Heart left ventricle (tissue), 16 donors: ENCODE results near the gene REM1. TPM values are rescaled to one million over a fixed set of nuclear protein-coding genes. Genes with fewer than 3 reads are reported as not detected.

ENCODE experiments used
- ATAC-seq, 4 donors: fragments of 200-7000 bp; cut with Tn5 transposase; one replicate each; pipeline ENCODE4 v1.9.1; 2020 to 2022; ENCODE audit warnings: moderate library complexity in 4 of 4, mild to moderate bottlenecking in 3 of 4, moderate number of reproducible peaks in 1 of 4
- DNase-seq, 5 donors: peaks; one replicate each; pipeline ENCODE4 v3.0.0-alpha.2; 2020
- H3K27ac ChIP-seq, 12 donors: fragments of 200-600 bp; sonication (generic) in 4 of 12; one replicate each; pipeline versions ENCODE4 v1.5.0 to v1.8.0; 2016 to 2022; ENCODE audit warnings: mild to moderate bottlenecking in 2 of 12
- H3K27me3 ChIP-seq, 9 donors: fragments of 200-600 bp; sonication (generic) in 2 of 9; one replicate each; pipeline versions ENCODE4 v1.5.1 to v1.8.0; 2016 to 2022; ENCODE audit warnings: mild to moderate bottlenecking in 3 of 9
- H3K36me3 ChIP-seq, 9 donors: fragments of 200-600 bp; sonication (generic) in 2 of 9; one replicate each; pipeline versions ENCODE4 v1.5.0 to v1.8.0; 2018 to 2022; ENCODE audit warnings: mild to moderate bottlenecking in 2 of 9
- H3K4me1 ChIP-seq, 12 donors: fragments of 200-600 bp; sonication (generic) in 4 of 12; one replicate each; pipeline versions ENCODE4 v1.5.0 to v1.8.0; 2016 to 2022; ENCODE audit warnings: mild to moderate bottlenecking in 3 of 12
- H3K4me3 ChIP-seq, 12 donors: fragments of 200-600 bp; sonication (generic) in 4 of 12; one replicate each; pipeline versions ENCODE4 v1.5.0 to v1.8.0; 2017 to 2022; ENCODE audit warnings: mild to moderate bottlenecking in 9 of 12, moderate library complexity in 4 of 12
- H3K9me3 ChIP-seq, 12 donors: fragments of 200-600 bp; sonication (generic) in 4 of 12; one replicate each; pipeline versions ENCODE4 v1.5.0 to v1.8.0; 2016 to 2022; ENCODE audit warnings: mild to moderate bottlenecking in 1 of 12
- CTCF ChIP-seq, 12 donors: fragments of 200-600 bp; sonication (generic) in 4 of 12; IDR thresholded peaks; one replicate each; pipeline versions ENCODE4 v1.5.0 to v1.8.0; 2018 to 2022; ENCODE audit warnings: antibody characterized with exemption in 12 of 12, mild to moderate bottlenecking in 5 of 12
- POLR2A ChIP-seq, 2 donors: fragments of 450-650 bp; IDR thresholded peaks; one replicate each; pipeline ENCODE4 v1.6.1; 2017; ENCODE audit warnings: antibody characterized with exemption in 2 of 2, mild to moderate bottlenecking in 2 of 2, moderate library complexity in 2 of 2
- WGBS, 4 donors: extraction: QIAGEN DNeasy Blood & Tissue Kit in 2 of 4; methylation state at CpG; one replicate each; pipeline versions ENCODE4 v1.1.5 to v1.1.7; 2013 to 2018; 5-methylcytosine and 5-hydroxymethylcytosine counted together
- intact Hi-C, 10 donors: fragments of 100-400 bp; cut with DNase I; formaldehyde crosslinking; loops; one replicate each; pipeline versions ENCODE4 v1.11.1 to v1.14.2; 2022
- polyA plus RNA-seq, 2 donors: library from polyadenylated mRNA; stranded (reverse); fragments of 200-250 nt; gene quantifications; one replicate each; pipeline ENCODE4 v1.2.3, GENCODE V29; 2013
- total RNA-seq, 9 donors: library from RNA; depleted of rRNA in 2 of 9; stranded (reverse); fragments of >200 nt in 2 of 9; fragmentation: NEBNext Ultra II Directional in 3 of 9; extraction: Animal tissue kit (Norgen Biotek cat#: 25700) in 3 of 9; gene quantifications; one replicate each; pipeline versions ENCODE4 v1.1.0 to v1.2.4, GENCODE V29; 2016 to 2023
- donor health status: ischemic (EF 13 %, LVEDD 7.1; RV severe dilation, severe dysfunction).
- donor health status: healthy with polysubstance abuse.
- donor health status: DM: no; HTN: yes; CAD: no.
- donor health status: DM: no; HTN: no; CAD: no.
- donor health status: ischemic (EF 25% LVEDD 6.9; RV normal size, moderate dysfunction).
- donor health status: ischemic (EF 25% LVEDD 5.7; RV mildly dilated, moderate dysfunction).
- donor health status: healthy.
- donor health status: DM: yes; HTN: yes; CAD: no.
- donor health status: ischemic (EF 35%, LVEDD 5.7; RV mildly dilated, moderate dysfunction).
- donor health status: nonischemic (EF 11% LVEDD 7.7; RV severe dilation, severe dysfunction).
- donor health status: DM: yes; HTN: yes; CAD: no.
- donor health status: PGD.
- donor health status: ischemic (EF 29% LVEDD 5.4; RV normal size, mild dysfunction).
- donor health status: nonischemic (EF 23%, LVEDD 6.1; RV moderate dilation, normal function).

Gene REM1
- total and polyA plus RNA-seq, 11 donors: 0.44 to 5.3 (median 1.6) TPM

GRCh38 chr20:31494131-31494530 lies 19.0 kb downstream of the REM1 start:
- WGBS, 4 donors: 48 to 73% (median 49%) methylated on average over 2 of the region's 2 CpGs
- H3K4me1 ChIP-seq: peaks cover 0 to 31% (median 19%) of the 10 kb centered on the region in 12 donors
- H3K36me3 ChIP-seq: no peaks in the 10 kb centered on the region
- DNase-seq (no peak), ATAC-seq (no peak)
- H3K27me3 ChIP-seq: peaks cover 0 to 5% (median 0%) of the 10 kb centered on the region in 9 donors
- H3K4me3 ChIP-seq: no peak overlapping the region
- no peaks in the 10 kb centered on the region for H3K9me3 ChIP-seq
- TF ChIP-seq POLR2A (IDR thresholded peaks at IDR 0.05): no peak
- TF ChIP-seq CTCF (IDR thresholded peaks at IDR 0.05): peak in 5 of 12 donors; percentile 15 to 34 (median 27)
- no peak overlapping the region for H3K27ac ChIP-seq
- intact Hi-C loops: no loop called here

GRCh38 chr20:31496761-31497295 lies 21.7 kb downstream of the REM1 start:
- no peaks in the 10 kb centered on the region for H3K9me3 ChIP-seq
- DNase-seq (peak; percentile 79 to 90 (median 84)), ATAC-seq (peak; percentile 81 to 94 (median 90))
- peaks cover 0 to 31% (median 19%) of the 10 kb centered on the region in 12 donors for H3K4me1 ChIP-seq
- intact Hi-C loops: loop anchor here in 1 of 10 donors (2.0 kb wide), 1 partner anchor 22 kb away; the partner anchor contains the start of genes DEFB124 and REM1
- 18 to 29% (median 26%) methylated on average over 14 to 15 of the region's 15 CpGs for WGBS, 4 donors
- TF ChIP-seq POLR2A (IDR thresholded peaks at IDR 0.05): no peak
- peak in 1 of 12 donors; percentile 13 for TF ChIP-seq CTCF (IDR thresholded peaks at IDR 0.05)
- H3K27me3 ChIP-seq: peaks cover 0 to 5% (median 0%) of the 10 kb centered on the region in 9 donors
- H3K36me3 ChIP-seq: no peaks in the 10 kb centered on the region
- H3K4me3 ChIP-seq: peak overlapping the region in 4 of 12 donors; percentile 1 to 24 (median 14)
- peak overlapping the region; percentile 25 to 84 (median 67) for H3K27ac ChIP-seq

GRCh38 chr20:31497838-31498540 lies 22.9 kb downstream of the REM1 start:
- peak; percentile 69 to 75 (median 73) for DNase-seq

More at GRCh38 chr20:31497838-31498540, 22.9 kb downstream of the REM1 start:
- WGBS, 4 donors: 16 to 33% (median 25%) methylated on average over 6 of the region's 6 CpGs
- intact Hi-C loops: loop anchor here in 1 of 10 donors (2.0 kb wide), 1 partner anchor 23 kb away; the partner anchor contains the start of genes DEFB124 and REM1
- Histone ChIP-seq H3K36me3 (no peaks in the 10 kb centered on the region), H3K27ac (peak overlapping the region in 10 of 12 donors; percentile 6 to 84 (median 74)), H3K9me3 (no peaks in the 10 kb centered on the region), H3K4me3 (no peak overlapping the region), H3K4me1 (peaks cover 0 to 31% (median 19%) of the 10 kb centered on the region in 12 donors), H3K27me3 (peaks cover 0 to under 1% (median 0%) of the 10 kb centered on the region in 9 donors)
- TF ChIP-seq CTCF (IDR thresholded peaks at IDR 0.05) (no peak), POLR2A (IDR thresholded peaks at IDR 0.05) (no peak)
- ATAC-seq: peak in 3 of 4 donors; percentile 16 to 64 (median 23)
